NCI-H1436 treated with DMSO at 0.1 percent for 48 hours (cell line): ENCODE data around the gene SRM.
"Not testable (repeated sequence)": the region's sequence is repeated elsewhere in the genome, so short reads cannot be mapped to it uniquely, and the experiment has no call there.

ENCODE experiments used
- DNase-seq: peaks from one replicate; lab custom pipeline; 2025; lab: John Stamatoyannopoulos, UW

Gene SRM

DNA sequence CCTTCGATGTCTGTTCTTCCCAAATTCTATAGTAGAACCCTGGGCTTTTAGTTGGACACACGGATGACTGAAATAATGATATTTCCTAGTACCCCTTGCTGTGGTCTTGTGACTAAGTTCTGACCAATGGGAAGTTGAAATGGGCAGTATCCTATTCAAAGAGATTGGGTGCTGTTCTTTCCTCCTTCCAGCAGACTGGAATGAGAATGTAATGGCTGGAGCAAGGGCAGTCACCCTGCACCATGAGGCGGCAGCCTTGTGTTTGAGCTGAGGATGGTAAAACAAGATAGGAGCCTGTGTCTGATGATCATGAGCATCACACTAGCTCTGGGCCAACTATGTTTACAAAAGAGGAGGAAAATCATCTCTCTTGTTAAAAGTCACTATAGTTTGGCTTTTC, 5.1 kb upstream of the SRM start:
- no peak for DNase-seq

- not testable (repeated sequence) for DNase-seq
These were observed 4.2 kb upstream of the SRM start for GRCh38 chr1:11063937-11064537.

DNA sequence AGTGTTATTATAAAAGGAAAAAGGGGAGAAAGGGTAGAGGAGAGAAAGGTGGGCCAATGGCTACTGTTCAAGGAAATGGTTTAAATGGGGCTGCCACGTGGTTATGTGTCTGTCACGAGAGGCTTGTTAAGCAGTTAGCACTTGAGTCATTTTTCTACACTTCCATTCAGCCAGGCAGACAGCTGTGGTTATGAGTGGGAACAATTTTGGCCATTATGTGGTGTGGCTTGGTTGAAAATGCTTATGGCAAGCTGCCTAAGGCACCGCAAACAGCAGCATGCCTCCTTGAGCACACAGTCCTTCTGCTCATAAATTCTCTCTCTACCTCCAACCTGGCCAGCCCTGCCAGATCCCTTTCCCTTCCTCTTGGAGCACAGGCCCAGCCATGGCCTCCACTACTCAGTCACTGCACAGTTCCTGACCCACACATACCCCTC, 3.2 kb upstream of the SRM start:
- no peak for DNase-seq

DNA sequence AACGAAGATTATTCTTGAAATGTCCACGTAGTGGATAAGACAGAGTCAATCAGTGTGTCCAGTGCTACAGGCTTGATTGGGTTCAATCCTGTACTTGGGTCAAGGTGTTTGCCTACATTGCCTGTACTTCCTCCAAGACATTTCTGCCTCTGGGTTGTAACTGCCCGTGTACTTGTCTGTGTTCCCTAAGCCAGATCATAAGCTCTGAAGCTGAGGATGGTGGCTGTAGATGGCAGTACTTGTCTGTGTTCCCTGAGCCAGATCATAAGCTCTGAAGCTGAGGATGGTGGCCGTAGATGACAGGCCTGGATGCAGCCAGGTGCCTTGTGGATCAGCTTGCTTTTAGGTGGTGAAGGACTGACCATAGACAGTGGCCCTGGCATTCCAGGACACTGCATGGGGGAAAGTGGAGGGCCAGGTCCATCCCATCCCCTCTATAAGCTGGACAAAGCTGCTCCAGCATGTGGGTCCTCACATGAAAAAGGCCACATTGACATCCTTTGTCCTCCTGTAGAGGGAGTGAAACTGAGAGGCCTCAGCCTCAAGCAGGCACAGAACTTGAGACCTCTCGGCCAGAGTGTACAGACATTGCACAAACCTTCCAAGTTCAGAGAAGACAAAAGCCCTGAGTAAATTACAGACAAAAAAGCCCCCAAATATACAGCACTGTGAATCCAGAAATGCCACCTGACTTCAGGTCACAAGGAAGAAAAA, 2.0 kb upstream of the SRM start:
- no peak for DNase-seq

DNA sequence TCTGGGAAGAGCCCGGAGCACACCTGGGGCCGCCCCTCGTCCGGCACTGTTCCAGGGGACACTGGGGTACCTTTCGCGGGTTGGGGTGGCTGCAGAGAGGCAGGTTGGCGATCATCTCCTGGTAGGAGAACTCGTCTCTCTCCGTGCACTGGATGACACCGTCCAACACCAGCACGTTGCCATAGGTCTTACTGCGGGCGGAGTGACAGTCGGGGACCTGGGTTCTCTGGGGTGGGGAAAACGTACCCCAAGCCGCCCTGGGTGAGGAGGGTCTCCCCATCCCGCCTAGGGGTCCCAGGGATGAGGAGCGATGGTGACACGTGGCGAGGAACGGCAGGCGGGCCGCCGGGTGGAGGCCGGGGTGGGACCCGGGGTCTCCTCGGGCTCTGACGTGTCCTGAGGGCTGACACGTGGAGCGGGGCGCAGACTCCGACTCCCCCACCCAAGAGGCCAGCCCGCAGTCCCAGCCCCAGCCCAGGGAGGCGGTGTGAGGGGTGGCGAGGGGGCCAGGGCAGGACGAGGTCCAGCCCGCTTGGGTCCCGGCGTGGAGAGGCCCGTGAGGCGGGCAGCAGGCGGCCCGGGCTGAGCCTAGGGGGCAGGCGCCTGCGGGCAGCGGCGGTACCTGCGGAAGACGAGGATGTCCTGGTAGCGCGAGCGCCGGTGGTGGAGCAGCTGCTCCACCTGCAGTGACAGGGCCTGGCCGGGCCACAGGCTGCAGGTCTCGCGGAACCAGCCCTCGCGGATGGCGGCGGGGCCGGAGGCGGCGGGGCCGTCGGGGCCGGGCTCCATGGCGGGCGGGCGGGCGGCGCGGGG, 457 bp downstream of the SRM start:
- DNase-seq: no peak

DNA sequence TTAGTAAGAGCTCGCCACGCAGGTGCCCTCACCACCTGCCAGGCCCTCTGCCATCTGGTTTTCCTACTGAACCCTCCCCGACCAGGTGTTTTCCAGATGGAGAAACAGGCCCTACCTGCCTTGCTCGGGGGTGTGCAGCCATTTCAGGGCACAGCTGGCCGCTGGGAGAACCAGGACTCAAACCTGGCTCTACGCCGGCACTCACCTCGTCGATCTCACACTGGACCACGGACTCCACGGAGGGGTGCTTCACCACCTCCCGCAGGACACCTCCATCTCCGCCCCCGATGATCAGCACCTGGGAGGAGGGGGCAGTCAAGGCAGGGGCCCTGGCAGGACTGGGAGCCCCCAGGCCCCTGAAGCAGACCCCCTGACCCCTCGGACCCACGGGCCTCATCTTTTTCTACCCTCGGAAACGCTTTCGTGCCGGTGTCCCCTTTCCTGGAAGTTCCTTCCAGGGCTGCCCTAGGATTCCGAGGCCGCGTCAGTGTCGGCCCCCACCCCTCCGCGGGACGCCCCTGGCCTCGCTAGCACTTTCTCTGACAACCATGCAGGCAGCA, 1.1 kb downstream of the SRM start:
- DNase-seq: no peak

- DNase-seq: no peak
These were observed 1.8 kb downstream of the SRM start for GRCh38 chr1:11058026-11058425.

GRCh38 chr1:11057477-11057876, 2.3 kb downstream of the SRM start:
- no peak for DNase-seq

DNA sequence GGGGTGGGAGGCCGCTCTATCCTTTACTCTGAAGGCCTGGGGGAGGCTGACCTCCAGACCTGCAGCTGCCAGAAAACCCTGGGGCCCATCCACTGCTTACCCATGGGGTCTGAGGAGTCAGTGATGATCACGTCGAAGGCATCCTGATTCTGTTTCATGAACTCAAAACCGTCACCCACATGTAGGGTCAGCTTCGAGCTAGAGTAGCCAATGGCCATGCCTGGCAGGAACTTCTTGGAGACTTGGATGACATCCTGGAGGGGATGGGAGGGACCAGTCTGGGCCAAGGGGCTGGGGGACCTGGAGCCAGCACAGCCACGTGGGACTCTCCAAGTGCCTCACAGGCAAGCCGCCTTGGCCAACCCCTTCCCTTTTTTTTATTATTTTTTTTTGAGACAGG, 3.3 kb downstream of the SRM start:
- DNase-seq: no peak

- no peak for DNase-seq
These were observed 4.1 kb downstream of the SRM start for GRCh38 chr1:11055676-11056075.

- no peak for DNase-seq
These were observed 5.2 kb downstream of the SRM start for GRCh38 chr1:11054666-11055065.

GRCh38 chr1:11054181-11054580, 5.6 kb downstream of the SRM start:
- DNase-seq: no peak

DNA sequence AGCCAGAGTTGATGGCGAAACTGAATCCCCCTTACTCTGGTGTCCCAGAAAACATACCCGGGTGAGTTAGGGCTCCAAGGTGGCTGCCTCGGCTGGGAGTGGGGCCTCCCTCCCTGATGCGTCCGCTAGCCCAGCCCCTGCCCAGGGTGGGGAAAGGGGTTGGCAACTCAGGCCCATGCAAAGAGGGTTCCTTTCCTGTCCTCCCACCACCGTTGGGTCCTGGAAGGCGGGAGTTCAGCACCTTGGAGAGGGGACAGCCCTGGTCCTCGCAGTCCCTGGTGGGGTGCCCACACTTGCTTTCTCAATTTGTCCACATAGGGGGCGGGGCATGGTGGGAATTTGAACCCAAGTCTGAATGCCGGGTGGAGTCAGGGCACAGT, 6.1 kb downstream of the SRM start:
- DNase-seq: no peak

- DNase-seq: no peak
These were observed 6.7 kb downstream of the SRM start for GRCh38 chr1:11052839-11053757.

DNA sequence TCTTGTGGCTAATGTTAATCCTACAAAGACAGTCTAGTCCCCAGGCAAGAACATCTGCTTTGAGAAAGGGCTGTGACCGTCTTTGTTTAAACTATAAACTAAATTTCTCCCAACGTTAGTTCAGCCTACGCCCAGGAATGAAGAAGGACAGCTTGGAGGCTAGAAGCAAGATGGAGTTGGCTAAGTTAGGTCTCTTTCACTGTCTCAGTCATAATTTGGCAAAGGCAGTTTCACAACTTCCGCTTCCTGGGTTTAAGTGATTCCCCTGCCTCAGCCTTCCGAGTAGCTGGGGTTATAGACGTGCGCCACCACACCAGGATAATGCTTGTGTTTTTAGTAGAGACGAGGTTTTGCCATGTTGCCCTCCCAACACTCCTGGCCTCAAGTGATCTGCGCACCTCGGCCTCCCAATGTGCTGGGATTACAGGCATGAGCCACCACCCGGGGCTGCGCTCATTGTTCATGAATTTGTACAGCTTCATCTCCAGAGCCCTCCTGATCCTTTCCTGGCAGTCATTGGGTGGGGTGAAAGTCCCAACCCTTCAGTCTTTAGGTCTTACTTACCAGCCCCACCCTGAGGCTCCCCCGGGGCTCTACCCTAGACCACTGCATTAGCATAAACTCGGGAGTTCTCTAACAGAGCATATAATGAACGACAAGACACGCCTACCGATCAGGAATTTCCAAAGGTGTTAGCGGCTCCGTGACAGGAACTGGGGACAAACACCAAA, 7.9 kb downstream of the SRM start:
- no peak for DNase-seq

GRCh38 chr1:11051121-11051520, 8.7 kb downstream of the SRM start:
- DNase-seq: not testable (repeated sequence)

DNA sequence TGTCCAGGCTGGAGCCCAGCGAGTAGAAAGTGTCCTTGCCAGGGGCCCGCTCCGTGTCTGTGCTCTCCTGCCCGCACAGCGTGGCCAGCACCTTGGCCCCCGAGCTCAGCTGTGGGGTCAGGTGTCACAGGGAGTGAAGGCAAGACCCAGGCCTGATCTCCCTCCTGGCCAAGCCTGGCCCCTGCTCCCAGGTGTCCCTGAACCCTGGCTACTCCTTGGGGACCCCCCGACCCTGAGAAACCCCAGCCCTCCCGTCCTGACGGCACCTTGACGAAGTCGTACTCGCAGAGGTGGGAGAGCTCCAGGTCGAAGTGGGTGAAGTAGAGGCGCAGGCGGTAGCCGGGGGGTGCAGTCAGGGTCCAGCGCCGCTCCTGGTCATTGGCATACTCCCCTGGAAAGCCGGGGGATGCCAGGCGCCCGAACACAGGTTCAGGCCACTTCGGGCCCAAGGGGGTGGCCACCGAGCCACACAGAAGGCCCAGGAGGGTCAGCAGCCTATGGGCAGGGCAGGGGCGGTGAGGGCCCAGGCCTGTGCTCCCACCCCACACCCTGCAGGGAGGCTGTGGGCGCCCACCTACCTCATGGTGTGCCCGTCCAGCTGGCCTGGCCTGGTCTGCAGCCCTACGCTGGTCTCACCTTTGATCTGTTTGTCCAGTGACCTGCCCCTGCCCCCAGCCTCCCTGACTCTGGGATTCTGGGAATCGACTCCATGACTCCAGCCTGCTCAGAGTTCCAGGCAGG, 13.0 kb downstream of the SRM start, which contains the start of gene MASP2:
Gene MASP2 (minus strand): TSS at position 615 of the 741 bp plus-strand sequence. CDS start 32 bp downstream, at position 583.
- no peak for DNase-seq

- DNase-seq: no peak
These were observed 13.6 kb downstream of the SRM start for GRCh38 chr1:11046270-11046566.

GRCh38 chr1:11045428-11046269, 14.2 kb downstream of the SRM start:
- no peak for DNase-seq
